Measurements from ENCODE around the gene PRR11.
"Not testable (repeated sequence)": the region's sequence is repeated elsewhere in the genome, so short reads cannot be mapped to it uniquely, and the experiment has no call there.

DNA sequence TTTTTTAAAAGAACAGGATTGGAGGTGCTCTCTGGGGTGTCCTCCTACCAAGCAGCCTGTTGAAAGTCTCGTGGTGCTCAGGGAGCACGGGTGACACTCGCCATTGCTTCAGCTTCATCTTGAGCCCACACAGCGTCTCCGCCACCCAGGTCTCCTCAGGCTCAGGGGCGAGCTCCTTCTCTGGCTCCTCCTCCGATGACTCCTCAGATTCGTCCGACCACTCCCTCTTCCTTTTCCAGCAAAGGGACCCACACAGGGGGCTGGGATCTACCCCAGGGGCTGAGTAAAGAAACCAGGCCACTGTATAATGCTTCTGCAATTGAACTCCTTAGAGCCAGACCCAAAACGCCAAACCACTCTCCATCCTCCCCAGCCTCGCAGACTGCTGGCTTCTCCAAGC is 24.1 kb downstream of the PRR11 start:
- TF ChIP-seq, protein P1, sequence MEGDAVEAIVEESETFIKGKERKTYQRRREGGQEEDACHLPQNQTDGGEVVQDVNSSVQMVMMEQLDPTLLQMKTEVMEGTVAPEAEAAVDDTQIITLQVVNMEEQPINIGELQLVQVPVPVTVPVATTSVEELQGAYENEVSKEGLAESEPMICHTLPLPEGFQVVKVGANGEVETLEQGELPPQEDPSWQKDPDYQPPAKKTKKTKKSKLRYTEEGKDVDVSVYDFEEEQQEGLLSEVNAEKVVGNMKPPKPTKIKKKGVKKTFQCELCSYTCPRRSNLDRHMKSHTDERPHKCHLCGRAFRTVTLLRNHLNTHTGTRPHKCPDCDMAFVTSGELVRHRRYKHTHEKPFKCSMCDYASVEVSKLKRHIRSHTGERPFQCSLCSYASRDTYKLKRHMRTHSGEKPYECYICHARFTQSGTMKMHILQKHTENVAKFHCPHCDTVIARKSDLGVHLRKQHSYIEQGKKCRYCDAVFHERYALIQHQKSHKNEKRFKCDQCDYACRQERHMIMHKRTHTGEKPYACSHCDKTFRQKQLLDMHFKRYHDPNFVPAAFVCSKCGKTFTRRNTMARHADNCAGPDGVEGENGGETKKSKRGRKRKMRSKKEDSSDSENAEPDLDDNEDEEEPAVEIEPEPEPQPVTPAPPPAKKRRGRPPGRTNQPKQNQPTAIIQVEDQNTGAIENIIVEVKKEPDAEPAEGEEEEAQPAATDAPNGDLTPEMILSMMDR (IDR thresholded peaks at IDR 0.05) = not testable (repeated sequence)
- TF ChIP-seq, protein P2, sequence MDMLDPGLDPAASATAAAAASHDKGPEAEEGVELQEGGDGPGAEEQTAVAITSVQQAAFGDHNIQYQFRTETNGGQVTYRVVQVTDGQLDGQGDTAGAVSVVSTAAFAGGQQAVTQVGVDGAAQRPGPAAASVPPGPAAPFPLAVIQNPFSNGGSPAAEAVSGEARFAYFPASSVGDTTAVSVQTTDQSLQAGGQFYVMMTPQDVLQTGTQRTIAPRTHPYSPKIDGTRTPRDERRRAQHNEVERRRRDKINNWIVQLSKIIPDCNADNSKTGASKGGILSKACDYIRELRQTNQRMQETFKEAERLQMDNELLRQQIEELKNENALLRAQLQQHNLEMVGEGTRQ (CRISPR knock-in tag; IDR thresholded peaks at IDR 0.05) = not testable (repeated sequence)
- not testable (repeated sequence) for TF ChIP-seq SMAD3 (CRISPR knock-in tag; IDR thresholded peaks at IDR 0.05; ENCODE audit: borderline replicate concordance); JUN (CRISPR knock-in tag; IDR thresholded peaks at IDR 0.05); ZNF121 (CRISPR knock-in tag; IDR thresholded peaks at IDR 0.05)
- TF ChIP-seq, protein P3, sequence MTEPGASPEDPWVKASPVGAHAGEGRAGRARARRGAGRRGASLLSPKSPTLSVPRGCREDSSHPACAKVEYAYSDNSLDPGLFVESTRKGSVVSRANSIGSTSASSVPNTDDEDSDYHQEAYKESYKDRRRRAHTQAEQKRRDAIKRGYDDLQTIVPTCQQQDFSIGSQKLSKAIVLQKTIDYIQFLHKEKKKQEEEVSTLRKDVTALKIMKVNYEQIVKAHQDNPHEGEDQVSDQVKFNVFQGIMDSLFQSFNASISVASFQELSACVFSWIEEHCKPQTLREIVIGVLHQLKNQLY (CRISPR knock-in tag; IDR thresholded peaks at IDR 0.05) = not testable (repeated sequence)
